Endodermal cell (in vitro differentiated cells): ENCODE data around the gene IGFBP6. TPM values are rescaled to one million over a fixed set of nuclear protein-coding genes. Genes with fewer than 3 reads are reported as not detected.

ENCODE experiments used
- DNase-seq: peaks from one replicate; pipeline ENCODE4 v3.0.0-alpha.2; 2017
- H3K27ac ChIP-seq: 2 replicates; pipeline ENCODE4 v1.5.1; 2013; ENCODE audit warnings: mild to moderate bottlenecking, low read depth, low read length, moderate library complexity
- H3K27me3 ChIP-seq: 2 replicates; pipeline ENCODE4 v1.6.1; 2013; ENCODE audit warnings: mild to moderate bottlenecking, low read length, moderate library complexity; ENCODE audit not compliant: insufficient read depth, control insufficient read depth, poor library complexity, severe bottlenecking
- H3K36me3 ChIP-seq: 2 replicates; pipeline ENCODE4 v1.7.0; 2013; ENCODE audit warnings: mild to moderate bottlenecking, low read length, moderate library complexity; ENCODE audit not compliant: control insufficient read depth, insufficient read depth
- H3K4me1 ChIP-seq: one replicate; pipeline ENCODE4 v1.7.0; 2013; ENCODE audit warnings: low read length; ENCODE audit not compliant: control insufficient read depth, insufficient read depth
- H3K4me3 ChIP-seq: 2 replicates; pipeline ENCODE4 v1.5.1; 2013; ENCODE audit warnings: mild to moderate bottlenecking, low read length, moderate library complexity
- H3K9ac ChIP-seq: 2 replicates; pipeline ENCODE4 v1.6.1; 2013; ENCODE audit warnings: mild to moderate bottlenecking, low read length, moderate library complexity; ENCODE audit not compliant: poor library complexity, severe bottlenecking; ENCODE audit errors: extremely low read depth
- H3K9me3 ChIP-seq: 2 replicates; pipeline ENCODE4 v1.6.1; 2013; ENCODE audit warnings: mild to moderate bottlenecking, low read length, moderate library complexity; ENCODE audit not compliant: control insufficient read depth
- H3K27ac Mint-ChIP-seq: 2 replicates; pipeline ENCODE4 v1.8.0; 2020; ENCODE audit warnings: mixed read lengths
- H3K27me3 Mint-ChIP-seq: 2 replicates; pipeline ENCODE4 v1.8.0; 2021; ENCODE audit warnings: mild to moderate bottlenecking, mixed read lengths; ENCODE audit not compliant: insufficient read depth
- H3K36me3 Mint-ChIP-seq: 2 replicates; pipeline ENCODE4 v1.8.0; 2020; ENCODE audit warnings: low read depth, mixed read lengths
- H3K4me1 Mint-ChIP-seq: 2 replicates; pipeline ENCODE4 v1.8.0; 2020; ENCODE audit warnings: mixed read lengths
- H3K4me3 Mint-ChIP-seq: 2 replicates; pipeline ENCODE4 v1.8.0; 2020; ENCODE audit warnings: mild to moderate bottlenecking, moderate library complexity, mixed read lengths
- H3K9me3 Mint-ChIP-seq: 2 replicates; pipeline ENCODE4 v1.8.0; 2020; ENCODE audit warnings: mild to moderate bottlenecking, mixed read lengths
- CTCF ChIP-seq: fragments of 200-600 bp; sonication (generic); conservative IDR thresholded peaks from 2 replicates; pipeline ENCODE4 v1.5.0; 2021; ENCODE audit warnings: antibody characterized with exemption, mild to moderate bottlenecking
- WGBS, 2 experiments: methylation state at CpG; one replicate each; pipeline versions ENCODE4 v1.1.5 to v1.1.7; 2013; ENCODE audit warnings: missing lambda C conversion rate in 2 of 2, mixed read lengths in 1 of 2; ENCODE audit not compliant: insufficient coverage in 1 of 2, insufficient read length in 1 of 2; 5-methylcytosine and 5-hydroxymethylcytosine counted together
- total RNA-seq, 2 donors: library from RNA; stranded (reverse); fragmentation: NEBNext Ultra II Directional in 1 of 2; extraction: Animal tissue kit (Norgen Biotek cat#: 25700) in 1 of 2; gene quantifications; 2 replicates in 1 of 2; 3 replicates in 1 of 2; pipeline ENCODE4 v1.2.1, GENCODE V29; 2021

IGFBP6 gene
- total RNA-seq, 2 donors from 2014 or later = 21.7 to 48.4 TPM

- Mint-ChIP-seq H3K36me3 (peaks cover 22% of the 10 kb centered on the region), H3K4me1 (peaks cover 9% of the 10 kb centered on the region), H3K9me3 (no peaks in the 10 kb centered on the region), H3K27ac (no peak overlapping the region), H3K4me3 (no peak overlapping the region), H3K27me3 (peaks cover 6% of the 10 kb centered on the region)
- H3K4me3 ChIP-seq = no peak overlapping the region
- H3K9me3 ChIP-seq = no peaks in the 10 kb centered on the region
- peak; percentile 29 for TF ChIP-seq CTCF
- H3K27ac ChIP-seq = no peak overlapping the region
- peaks cover 10% of the 10 kb centered on the region for H3K36me3 ChIP-seq
- peak; percentile 45 for DNase-seq
- 89 to 92% methylated on average over 11 to 13 of the region's 14 CpGs for WGBS, 2 experiments
- no peaks in the 10 kb centered on the region for H3K4me1 ChIP-seq
- no peaks in the 10 kb centered on the region for H3K27me3 ChIP-seq
- H3K9ac ChIP-seq = no peak overlapping the region
Observed at GRCh38 chr12:53062977-53063707, 34.3 kb upstream of the IGFBP6 start.

GRCh38 chr12:53063708-53064612 is 33.5 kb upstream of the IGFBP6 start:
- no peak overlapping the region for H3K4me3 Mint-ChIP-seq

More at GRCh38 chr12:53063708-53064612, 33.5 kb upstream of the IGFBP6 start:
- Histone ChIP-seq H3K4me1 (no peaks in the 10 kb centered on the region), H3K27me3 (no peaks in the 10 kb centered on the region), H3K27ac (no peak overlapping the region), H3K36me3 (peaks cover 10% of the 10 kb centered on the region), H3K4me3 (no peak overlapping the region), H3K9ac (no peak overlapping the region), H3K9me3 (no peaks in the 10 kb centered on the region)
- Mint-ChIP-seq H3K27ac (no peak overlapping the region), H3K27me3 (peaks cover 5% of the 10 kb centered on the region), H3K36me3 (peaks cover 22% of the 10 kb centered on the region), H3K4me1 (peaks cover 12% of the 10 kb centered on the region), H3K9me3 (no peaks in the 10 kb centered on the region)
- TF ChIP-seq CTCF = no peak
- peak; percentile 44 for DNase-seq
- WGBS, 2 experiments = 91 to 95% methylated on average over 8 to 13 of the region's 13 CpGs
